Measurements from ENCODE around the gene LIPA.

The LIPA gene

GRCh38 chr10:89240519-89240918 is 11.1 kb downstream of the LIPA start:
- no peak for DNase-seq (ENCODE audit: low spot score)

DNA sequence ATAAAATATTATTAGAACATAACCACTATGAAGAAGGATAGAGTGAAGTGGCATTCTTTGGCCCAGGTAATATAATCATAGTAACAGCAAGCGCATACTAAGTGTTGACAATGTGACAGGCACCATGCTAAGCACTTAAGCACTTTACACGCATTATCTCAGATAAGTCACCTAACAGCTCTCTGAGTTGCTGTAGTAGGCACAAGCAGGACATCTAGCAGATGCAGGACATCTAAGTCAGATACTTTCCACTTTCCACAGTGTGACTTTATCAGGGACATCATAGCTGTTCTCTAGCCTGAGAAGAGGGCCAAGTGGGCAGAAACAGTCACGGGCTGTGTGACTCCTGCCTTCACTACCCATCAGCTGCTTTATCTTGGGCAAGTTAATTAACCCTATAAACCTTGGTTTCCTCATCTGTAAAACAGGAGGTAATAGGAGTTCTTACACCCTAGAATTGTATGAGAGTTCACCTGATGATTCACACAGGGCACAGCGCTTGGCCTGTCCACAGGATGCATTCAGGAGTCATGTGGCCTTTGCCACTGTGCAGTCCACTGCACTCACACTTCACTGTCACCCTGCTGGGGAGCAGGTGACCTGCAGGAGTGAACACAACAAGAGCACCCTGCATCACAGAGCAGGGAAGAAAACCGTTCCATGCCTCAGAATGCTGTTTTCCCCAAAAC is 12.5 kb downstream of the LIPA start:
- DNase-seq (ENCODE audit: low spot score), result no peak

GRCh38 chr10:89237849-89238248 is 13.7 kb downstream of the LIPA start:
- DNase-seq (ENCODE audit: low spot score), result no peak

- DNase-seq (ENCODE audit: low spot score), result no peak
Measured at GRCh38 chr10:89236226-89236797, 15.3 kb downstream of the LIPA start.

- no peak for DNase-seq (ENCODE audit: low spot score)
Measured at GRCh38 chr10:89235073-89235798, 16.3 kb downstream of the LIPA start.

- no peak for DNase-seq (ENCODE audit: low spot score)
Measured at GRCh38 chr10:89233033-89233432, 18.5 kb downstream of the LIPA start.

DNA sequence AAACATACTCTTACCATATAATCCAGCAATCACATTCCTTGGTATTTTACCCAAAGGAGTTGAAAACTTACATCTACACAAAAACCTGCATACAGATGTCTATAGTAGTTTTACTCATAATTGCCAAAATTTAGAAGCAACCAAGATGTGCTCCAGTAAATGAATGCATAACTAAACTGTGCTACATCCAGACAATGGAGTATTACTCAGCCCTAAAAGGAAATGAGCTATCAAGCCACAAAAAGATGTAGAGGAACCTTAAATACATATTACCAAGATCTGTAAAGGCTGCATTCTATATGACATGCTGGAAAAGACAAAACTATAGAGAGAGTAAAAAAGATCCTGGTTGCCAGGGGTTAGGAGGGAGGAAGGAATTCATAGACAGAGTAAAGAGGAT is 22.6 kb downstream of the LIPA start:
- DNase-seq (ENCODE audit: low spot score), result no peak

- DNase-seq (ENCODE audit: low spot score), result no peak
Measured at GRCh38 chr10:89228146-89228545, 23.4 kb downstream of the LIPA start.

DNA sequence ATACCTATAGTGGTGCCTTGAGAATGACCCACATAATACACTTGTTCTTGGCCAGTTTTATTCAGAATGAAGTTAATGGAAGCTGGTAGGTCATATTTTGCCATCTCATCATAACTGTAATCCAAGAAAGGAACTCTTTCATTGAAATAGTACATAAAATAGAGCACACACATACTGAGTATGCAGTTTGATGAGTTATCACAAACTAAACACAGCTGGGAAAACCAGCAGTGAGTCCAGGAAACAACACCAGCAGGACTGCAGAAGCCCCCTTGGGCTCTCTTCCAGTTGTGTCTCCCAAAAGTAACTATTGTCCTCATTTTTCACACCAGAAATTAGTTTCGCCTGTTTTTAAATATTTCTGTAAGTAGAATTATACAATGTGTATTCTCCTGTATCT is 24.7 kb downstream of the LIPA start:
- no peak for DNase-seq (ENCODE audit: low spot score)

- DNase-seq (ENCODE audit: low spot score), result no peak
Measured at GRCh38 chr10:89224739-89225443, 26.7 kb downstream of the LIPA start.

DNA sequence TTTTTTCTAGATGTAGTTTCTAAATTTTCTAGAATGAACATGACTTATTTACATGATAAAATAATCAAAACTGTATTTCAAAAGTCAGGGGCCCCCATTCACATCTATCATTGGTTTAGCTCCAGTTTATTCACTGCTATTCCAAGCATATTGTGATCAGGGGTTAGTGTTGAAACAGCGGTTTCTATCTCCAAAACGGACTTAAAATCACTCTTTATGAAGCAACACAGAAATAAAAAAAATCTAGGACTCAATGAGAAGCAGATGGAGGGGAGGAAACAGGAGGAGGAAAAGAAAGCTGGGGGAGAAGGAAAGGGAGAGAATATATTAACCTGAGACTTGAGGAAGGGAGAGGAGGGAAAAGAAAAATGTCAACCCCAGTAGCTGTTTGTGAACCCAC is 29.7 kb downstream of the LIPA start:
- DNase-seq (ENCODE audit: low spot score), result no peak

- no peak for DNase-seq (ENCODE audit: low spot score)
Measured at GRCh38 chr10:89219513-89220218, 31.9 kb downstream of the LIPA start.

DNA sequence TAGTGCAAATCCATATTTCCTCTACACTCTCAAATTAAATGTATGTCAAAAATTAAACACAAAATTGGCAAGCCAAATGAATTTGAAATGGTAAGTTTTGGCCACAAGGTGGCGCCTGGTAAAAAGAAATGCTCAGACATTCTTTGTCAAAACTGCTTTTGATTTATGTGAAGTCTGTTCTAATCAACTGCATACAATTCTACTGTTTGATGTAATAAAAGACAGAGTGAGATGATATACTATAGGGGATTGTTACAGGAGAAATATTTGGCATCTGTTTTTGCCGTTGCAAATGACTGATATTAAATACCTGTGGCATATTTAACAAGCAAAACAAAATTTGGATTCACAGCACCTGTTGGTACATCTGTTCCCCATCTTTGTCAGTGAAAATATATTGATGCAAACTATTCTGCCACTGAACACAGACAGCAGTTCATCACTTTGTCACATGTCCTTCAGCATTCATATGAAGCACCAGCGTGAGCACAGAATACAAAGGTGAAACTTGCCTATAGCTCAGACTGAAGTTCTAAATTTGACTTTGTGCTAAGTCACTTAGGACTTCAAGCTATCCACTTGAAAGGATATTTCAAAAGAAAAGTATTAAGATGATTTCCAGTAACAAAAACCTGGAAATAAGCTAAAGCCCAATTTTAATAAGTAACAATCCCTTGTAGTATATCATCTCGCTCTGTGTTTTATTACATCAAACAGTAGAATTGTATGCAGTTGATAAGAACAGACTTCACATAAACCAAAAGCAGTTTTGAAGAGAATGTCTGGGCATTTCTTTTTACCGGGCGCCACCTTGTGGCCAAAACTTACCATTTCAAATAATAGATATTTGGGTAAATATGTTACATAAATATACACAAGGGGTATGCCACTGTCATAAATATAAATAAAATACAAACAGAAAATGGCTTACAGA is 34.3 kb downstream of the LIPA start:
- DNase-seq (ENCODE audit: low spot score), result peak; percentile 61

DNA sequence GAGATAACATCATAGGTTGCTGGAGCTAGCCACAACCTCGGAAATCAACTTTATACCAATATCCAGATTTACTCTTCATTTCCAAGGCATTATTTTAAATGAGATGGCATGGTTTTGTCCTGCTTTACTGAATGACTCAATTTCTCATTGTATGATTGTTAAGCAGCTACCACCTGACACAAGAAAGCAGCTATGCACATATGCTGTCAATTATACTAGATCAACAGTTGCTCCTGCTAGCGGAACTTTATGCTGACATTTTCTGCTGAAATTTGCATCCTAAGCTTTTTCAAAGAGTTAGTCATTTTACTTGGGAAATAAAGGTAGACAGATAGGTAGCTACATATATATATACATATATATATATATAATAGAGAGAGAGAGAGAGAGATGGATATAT is 35.5 kb downstream of the LIPA start:
- no peak for DNase-seq (ENCODE audit: low spot score)

DNA sequence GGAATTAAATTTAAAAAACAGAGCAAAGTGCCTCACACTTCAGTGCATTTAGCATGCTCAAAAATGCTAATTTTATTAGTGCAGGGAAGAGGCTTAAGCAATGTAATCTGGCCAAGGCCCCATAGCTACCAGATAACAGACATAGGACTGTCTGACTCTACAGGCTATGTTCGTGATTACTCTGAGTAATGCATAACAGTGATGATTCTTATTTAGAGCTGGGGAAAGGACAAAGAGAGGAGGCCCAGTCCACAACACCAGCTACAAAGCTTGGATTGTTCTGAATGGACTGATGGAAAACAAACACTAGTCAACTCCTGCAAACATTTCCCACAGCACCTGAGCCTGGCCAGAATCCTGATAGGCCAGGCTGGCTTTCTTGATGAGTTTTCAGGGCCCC is 36.1 kb downstream of the LIPA start:
- no peak for DNase-seq (ENCODE audit: low spot score)

DNA sequence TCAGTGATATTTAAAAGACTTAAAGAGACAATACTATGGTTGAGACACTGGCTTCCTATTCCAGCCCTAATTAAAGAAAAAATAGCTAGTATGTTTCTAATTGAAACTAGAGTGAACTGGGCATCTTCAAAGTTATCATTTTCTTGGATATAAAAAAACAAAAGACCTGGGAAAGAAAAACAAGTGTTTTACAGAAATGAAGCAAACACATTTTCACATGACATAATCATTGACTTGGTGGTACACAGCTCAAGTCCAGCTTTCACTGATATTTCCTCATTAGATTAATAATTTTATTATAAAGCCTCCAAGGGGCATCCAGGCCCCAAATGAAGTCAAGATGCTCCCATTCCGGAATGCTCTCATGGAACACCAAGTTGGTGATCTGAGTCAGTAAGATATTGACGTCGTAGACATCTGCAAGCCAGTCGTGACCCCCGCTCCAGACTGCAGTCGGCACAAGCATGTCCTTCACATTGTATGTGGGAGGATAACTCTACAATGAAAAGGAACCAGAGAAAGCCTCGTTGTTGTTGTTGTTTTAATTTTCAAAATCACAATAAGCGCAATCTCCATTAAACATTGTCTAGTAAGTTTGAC is 36.9 kb downstream of the LIPA start:
- no peak for DNase-seq (ENCODE audit: low spot score)

DNA sequence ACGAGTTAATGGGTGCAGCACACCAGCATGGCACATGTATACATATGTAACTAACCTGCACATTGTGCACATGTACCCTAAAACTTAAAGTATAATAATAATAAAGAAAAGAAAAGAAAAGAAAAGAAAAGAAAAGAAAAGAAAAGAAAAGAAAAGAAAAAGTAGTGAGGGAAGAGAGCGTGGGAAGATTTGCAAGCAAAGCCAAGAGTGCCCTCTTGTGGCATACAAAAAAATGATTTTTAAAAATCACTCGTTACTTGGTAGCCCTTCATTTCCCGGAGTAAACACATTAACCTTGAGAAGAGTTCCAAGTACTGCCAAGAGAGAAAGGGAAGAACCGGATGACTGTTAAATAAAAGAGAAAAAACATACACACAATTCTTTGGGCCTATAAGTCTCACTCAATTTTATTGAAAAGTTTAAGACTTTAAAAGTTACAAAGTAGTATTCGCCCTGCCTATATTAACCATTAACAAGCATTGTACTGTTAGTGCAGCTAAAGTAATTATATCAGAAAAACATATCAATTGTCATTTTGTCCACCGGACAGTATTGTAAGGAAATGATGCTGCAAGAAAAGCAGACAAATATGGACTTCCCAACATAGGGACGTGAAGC is 38.3 kb downstream of the LIPA start:
- DNase-seq (ENCODE audit: low spot score), result peak; percentile 49

DNA sequence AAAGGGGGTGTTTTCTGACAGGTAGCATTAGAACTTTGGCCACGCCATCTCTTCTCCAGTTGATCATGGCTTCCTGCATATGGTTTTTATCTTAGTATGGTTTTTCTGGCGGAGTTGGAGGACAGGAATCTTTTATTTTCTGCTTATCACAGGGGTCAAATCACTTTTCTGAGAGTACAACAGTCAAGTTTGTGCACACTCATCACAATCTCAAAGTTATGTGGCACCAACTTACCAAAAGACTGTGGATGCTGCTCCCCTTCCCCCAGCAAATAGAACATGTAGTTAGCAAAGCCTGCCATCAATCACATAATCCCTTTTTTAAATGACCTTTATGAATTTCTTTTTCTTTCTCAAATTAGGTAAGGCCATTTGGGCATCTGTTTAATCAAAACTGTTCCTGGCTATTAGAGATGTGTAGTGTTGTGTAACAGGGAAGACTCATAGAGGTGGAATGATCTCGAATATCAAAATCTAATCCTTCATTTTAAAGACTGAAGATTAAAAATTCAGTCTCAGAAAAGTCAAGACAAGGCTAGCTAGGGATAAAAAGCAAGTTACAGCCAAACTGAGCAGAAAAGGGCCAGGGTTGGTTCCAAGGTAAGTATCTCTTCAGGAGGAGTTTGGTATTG is 40.7 kb downstream of the LIPA start:
- no peak for DNase-seq (ENCODE audit: low spot score)

DNA sequence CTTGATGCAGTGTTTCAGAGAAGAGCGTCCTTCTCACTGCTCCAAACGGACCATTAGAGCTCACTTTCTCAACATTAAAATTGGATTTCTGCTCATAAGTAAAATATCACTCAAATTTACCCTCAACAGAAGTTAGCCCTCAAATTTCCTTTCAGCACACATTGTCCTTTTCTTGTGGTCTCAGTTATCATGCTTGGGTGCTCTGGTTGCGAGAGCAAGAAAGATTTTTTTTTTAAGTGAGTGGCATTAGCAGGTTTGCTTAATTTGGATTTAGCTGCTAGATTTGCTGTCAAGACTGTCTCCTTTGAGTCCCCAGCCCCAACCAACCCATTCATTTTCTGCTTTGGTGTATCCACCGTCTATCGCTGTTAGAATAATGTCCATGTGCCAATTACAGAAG is 41.9 kb downstream of the LIPA start:
- no peak for DNase-seq (ENCODE audit: low spot score)
